ENCODE data around the gene CELA2B. TPM values are rescaled to one million over a fixed set of nuclear protein-coding genes. Genes with fewer than 3 reads are reported as not detected.

Gene CELA2B
- total RNA-seq, 6 experiments from 2014 or later: not detected

DNA sequence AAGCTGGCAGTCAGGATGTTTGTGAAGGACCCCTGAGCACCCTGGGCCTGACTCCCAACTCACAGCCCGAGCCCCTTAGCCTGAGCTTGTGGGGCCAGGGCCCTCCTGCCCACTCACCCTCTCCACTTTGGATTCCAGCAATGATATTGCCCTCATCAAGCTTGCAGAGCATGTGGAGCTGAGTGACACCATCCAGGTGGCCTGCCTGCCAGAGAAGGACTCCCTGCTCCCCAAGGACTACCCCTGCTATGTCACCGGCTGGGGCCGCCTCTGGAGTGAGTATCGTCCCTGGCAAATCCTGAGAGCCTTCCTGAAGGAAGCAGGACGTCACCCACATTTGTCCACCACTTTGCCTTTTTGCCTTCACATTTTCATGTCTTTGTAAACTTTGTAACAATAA, 32.6 kb upstream of the CELA2B start:
- Histone ChIP-seq H3K4me3 (no peak overlapping the region), H3K27me3 (no peaks in the 10 kb centered on the region), H3K36me3 (no peaks in the 10 kb centered on the region), H3K9me3 (no peaks in the 10 kb centered on the region), H3K4me1 (no peaks in the 10 kb centered on the region), H3K27ac (no peak overlapping the region)
- intact Hi-C loops (cut with DNase I): no loop called here
- DNase-seq: no peak
- no peak for TF ChIP-seq POLR2A (IDR thresholded peaks at IDR 0.05)
- TF ChIP-seq, protein P1, sequence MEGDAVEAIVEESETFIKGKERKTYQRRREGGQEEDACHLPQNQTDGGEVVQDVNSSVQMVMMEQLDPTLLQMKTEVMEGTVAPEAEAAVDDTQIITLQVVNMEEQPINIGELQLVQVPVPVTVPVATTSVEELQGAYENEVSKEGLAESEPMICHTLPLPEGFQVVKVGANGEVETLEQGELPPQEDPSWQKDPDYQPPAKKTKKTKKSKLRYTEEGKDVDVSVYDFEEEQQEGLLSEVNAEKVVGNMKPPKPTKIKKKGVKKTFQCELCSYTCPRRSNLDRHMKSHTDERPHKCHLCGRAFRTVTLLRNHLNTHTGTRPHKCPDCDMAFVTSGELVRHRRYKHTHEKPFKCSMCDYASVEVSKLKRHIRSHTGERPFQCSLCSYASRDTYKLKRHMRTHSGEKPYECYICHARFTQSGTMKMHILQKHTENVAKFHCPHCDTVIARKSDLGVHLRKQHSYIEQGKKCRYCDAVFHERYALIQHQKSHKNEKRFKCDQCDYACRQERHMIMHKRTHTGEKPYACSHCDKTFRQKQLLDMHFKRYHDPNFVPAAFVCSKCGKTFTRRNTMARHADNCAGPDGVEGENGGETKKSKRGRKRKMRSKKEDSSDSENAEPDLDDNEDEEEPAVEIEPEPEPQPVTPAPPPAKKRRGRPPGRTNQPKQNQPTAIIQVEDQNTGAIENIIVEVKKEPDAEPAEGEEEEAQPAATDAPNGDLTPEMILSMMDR (IDR thresholded peaks at IDR 0.05): no peak
- no peak for ATAC-seq
- WGBS (ENCODE audit: insufficient coverage, low coverage, low lambda C conversion rate, missing lambda C conversion rate): 62% methylated on average over 4 of the region's 5 CpGs

DNA sequence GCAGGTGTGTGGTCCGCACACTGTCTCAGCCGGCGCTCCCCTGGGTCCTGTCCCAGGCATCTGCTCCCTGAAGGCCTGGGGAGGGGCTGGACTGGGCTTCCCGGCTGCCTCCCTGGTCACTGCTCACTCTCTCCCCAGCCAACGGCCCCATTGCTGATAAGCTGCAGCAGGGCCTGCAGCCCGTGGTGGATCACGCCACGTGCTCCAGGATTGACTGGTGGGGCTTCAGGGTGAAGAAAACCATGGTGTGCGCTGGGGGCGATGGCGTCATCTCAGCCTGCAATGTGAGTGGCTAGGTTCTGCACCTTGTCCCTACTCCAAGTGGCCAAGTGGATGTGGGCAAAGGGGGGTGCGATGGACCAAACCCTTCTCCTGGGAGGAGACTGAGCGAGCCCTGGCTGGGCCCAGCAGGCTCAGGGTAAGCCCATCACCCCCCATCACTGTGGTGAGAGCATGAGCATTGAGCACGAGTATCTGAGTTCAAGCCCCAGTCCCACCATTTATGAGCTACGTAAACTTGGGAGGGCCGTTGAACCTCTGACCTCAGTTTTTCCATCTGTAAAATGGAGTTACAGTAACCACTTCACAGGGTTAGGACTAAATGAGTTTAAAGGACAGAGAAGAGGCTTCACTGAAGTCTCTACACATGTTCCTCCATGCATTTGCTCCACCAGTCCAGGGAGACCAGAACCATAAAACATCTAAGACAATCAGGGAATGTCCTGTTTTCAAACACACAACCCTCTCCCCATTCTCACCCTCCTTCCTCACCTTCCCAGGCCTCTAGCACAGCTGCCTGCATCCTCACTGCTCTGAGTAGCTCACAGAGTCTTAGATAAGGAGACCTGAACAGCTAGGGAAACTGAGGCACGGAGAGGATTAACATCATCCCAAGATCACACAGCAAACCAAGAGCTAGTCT, 31.2 kb upstream of the CELA2B start:
- Histone ChIP-seq H3K27me3 (no peaks in the 10 kb centered on the region), H3K36me3 (no peaks in the 10 kb centered on the region), H3K4me3 (no peak overlapping the region), H3K4me1 (no peaks in the 10 kb centered on the region), H3K9me3 (no peaks in the 10 kb centered on the region), H3K27ac (no peak overlapping the region)
- intact Hi-C loops (cut with DNase I): no loop called here
- WGBS (ENCODE audit: insufficient coverage, low coverage, low lambda C conversion rate, missing lambda C conversion rate): 64% methylated on average over 3 of the region's 17 CpGs
- ATAC-seq (no peak), DNase-seq (no peak)
- TF ChIP-seq POLR2A (IDR thresholded peaks at IDR 0.05): no peak
- TF ChIP-seq, protein P1 (IDR thresholded peaks at IDR 0.05): no peak

DNA sequence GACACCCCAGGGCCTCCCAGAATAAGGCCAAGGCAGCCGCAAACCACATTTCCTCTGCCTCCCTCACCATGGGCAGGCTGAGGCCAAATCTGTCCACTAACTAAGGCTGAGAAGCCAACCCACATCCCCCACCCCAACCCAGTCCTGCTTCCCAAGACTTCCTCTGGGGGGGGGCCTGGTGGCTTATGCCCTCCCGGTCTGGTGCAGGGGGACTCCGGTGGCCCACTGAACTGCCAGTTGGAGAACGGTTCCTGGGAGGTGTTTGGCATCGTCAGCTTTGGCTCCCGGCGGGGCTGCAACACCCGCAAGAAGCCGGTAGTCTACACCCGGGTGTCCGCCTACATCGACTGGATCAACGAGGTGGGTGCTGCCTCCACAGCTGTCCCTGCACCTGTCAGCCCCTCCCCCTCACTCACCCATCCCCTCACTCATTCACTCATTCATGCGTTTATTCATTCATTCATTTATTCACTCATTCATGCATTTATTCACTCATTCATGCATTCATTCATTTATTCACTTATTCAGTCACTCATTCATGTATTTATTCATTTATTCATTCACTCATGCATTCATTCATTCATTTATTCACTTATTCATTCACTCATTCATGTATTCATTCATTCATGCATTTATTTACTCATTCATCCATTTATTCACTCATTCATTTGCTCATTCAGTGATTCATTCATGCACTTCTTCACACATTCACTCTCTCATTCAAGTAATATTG, 30.3 kb upstream of the CELA2B start:
- TF ChIP-seq, protein P1 (IDR thresholded peaks at IDR 0.05): no peak
- no peak for TF ChIP-seq POLR2A (IDR thresholded peaks at IDR 0.05)
- DNase-seq (no peak), ATAC-seq (no peak)
- Histone ChIP-seq H3K27ac (no peak overlapping the region), H3K36me3 (no peaks in the 10 kb centered on the region), H3K27me3 (no peaks in the 10 kb centered on the region), H3K9me3 (no peaks in the 10 kb centered on the region), H3K4me3 (no peak overlapping the region), H3K4me1 (no peaks in the 10 kb centered on the region)
- 46% methylated on average over 2 of the region's 14 CpGs for WGBS (ENCODE audit: insufficient coverage, low coverage, low lambda C conversion rate, missing lambda C conversion rate)
- intact Hi-C loops (cut with DNase I): no loop called here

DNA sequence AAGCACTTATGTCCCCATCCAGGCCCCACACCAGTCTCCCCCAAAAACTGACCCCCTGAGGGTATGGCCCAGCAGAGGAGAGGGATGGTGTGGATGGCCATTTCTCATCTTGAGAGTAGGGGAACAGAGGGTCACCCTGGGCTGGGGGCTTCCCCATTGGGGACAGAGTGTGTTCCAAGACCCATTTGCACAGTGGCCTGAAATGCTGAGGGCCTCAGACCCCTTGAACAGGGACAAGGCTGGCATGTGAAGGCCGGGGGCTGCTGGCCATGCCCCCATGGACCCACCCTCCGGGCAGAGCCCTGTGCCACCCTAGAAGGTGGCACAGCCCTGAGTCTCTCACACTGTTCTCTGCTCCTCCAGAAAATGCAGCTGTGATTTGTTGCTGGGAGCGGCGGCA, 29.7 kb upstream of the CELA2B start:
- H3K36me3 ChIP-seq: no peaks in the 10 kb centered on the region
- TF ChIP-seq, protein P1 (IDR thresholded peaks at IDR 0.05): no peak
- TF ChIP-seq POLR2A (IDR thresholded peaks at IDR 0.05): no peak
- intact Hi-C loops (cut with DNase I): no loop called here
- H3K27me3 ChIP-seq: no peaks in the 10 kb centered on the region
- no peaks in the 10 kb centered on the region for H3K9me3 ChIP-seq
- DNase-seq (no peak), ATAC-seq (no peak)
- no peak overlapping the region for H3K27ac ChIP-seq
- H3K4me3 ChIP-seq: no peak overlapping the region
- no CpG with 5 or more reads among the region's 4 CpGs for WGBS (ENCODE audit: insufficient coverage, low coverage, low lambda C conversion rate, missing lambda C conversion rate)
- H3K4me1 ChIP-seq: no peaks in the 10 kb centered on the region

Data from right lobe of liver (tissue), 6 donors.